Neural progenitor cell (in vitro differentiated cells): ENCODE results near the gene DRAXIN.

Experiments used
- CTCF ChIP-seq: fragments of 200-600 bp; sonication (generic); IDR thresholded peaks from 2 replicates; pipeline ENCODE4 v1.5.1; 2017; ENCODE audit warnings: antibody characterized with exemption, mild to moderate bottlenecking
- EZH2 ChIP-seq: fragments of 200-600 bp; sonication (generic); IDR thresholded peaks from 2 replicates; pipeline ENCODE4 v1.6.1; 2017; ENCODE audit warnings: antibody characterized with exemption, mild to moderate bottlenecking, moderate library complexity

GRCh38 chr1:11703357-11704193, 12.1 kb downstream of the DRAXIN start:
- no peak for TF ChIP-seq CTCF
- TF ChIP-seq EZH2: no peak
